Measurements from ENCODE around the gene THADA.

THADA gene

DNA sequence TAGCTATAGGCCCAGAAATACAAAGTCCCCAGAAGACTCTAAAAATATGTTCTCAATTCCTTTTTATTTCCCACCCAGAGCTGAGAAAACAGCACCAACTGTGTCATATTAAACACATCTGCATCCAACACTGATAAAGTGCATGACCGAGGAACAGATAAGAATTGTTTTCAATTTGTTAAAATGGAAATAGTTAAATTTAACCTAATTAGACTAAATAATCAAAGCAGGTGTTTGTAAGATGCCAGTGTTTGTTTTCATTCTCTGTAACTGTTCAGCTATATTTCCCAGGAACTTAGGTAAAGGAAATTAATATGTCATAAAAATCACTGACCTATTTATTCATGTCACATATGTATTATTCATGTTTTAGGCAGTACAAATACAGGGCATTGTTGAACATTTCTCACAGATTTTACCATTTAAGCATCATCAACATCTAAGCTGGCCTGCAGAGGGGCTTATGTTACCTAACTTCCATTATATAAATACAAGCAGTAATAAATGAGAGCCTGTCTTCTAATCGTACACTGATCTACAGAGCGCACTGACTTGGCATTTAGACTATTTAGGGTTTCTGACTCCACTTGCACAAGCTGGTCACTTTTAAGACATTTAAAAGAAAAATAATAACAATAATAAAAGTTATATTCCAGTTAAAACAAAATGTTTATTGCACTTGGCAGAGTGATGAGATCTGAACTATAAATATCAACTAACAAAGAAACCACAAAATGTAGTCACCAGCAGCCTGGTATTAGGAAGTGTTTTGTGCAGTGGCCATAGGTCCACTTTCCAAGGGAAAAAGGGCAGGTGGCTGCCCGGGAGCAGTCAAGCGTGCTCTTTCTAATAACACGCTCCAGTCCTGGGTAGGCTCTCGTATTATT lies 282.8 kb downstream of the THADA start:
- H3K4me1 ChIP-seq = peaks cover 4% of the 10 kb centered on the region
- no peak overlapping the region for H3K9ac ChIP-seq
- peak overlapping the region; percentile 9 for H3K4me2 ChIP-seq (ENCODE audit: low read length)

DNA sequence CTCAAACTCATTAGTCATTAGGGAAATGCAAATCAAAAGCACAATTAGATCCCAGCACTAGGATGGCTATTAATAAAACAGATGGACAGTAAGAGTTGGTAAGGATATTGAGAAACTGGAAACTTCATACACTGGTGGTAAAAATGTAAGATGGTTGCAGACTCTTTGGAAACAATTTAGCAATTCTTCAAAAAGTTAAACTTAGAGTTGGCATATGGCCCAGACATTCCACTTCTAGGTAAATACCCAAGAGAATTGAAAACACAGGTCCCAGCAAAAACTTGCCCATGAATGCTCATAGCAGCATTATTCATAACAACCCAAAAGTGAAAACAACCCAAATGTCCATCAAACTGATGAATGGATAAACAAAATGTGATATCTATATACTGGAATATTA lies 284.6 kb downstream of the THADA start:
- no peak overlapping the region for H2AFZ ChIP-seq
- no peak overlapping the region for H3K27ac ChIP-seq
- H3K9me3 ChIP-seq (ENCODE audit: control insufficient read depth, low read length) = no peaks in the 10 kb centered on the region
- H3K4me2 ChIP-seq (ENCODE audit: low read length) = peak overlapping the region; percentile 51
- H3K27me3 ChIP-seq (ENCODE audit: control insufficient read depth, insufficient read depth, low read length) = no peaks in the 10 kb centered on the region
- TF ChIP-seq, protein P1, sequence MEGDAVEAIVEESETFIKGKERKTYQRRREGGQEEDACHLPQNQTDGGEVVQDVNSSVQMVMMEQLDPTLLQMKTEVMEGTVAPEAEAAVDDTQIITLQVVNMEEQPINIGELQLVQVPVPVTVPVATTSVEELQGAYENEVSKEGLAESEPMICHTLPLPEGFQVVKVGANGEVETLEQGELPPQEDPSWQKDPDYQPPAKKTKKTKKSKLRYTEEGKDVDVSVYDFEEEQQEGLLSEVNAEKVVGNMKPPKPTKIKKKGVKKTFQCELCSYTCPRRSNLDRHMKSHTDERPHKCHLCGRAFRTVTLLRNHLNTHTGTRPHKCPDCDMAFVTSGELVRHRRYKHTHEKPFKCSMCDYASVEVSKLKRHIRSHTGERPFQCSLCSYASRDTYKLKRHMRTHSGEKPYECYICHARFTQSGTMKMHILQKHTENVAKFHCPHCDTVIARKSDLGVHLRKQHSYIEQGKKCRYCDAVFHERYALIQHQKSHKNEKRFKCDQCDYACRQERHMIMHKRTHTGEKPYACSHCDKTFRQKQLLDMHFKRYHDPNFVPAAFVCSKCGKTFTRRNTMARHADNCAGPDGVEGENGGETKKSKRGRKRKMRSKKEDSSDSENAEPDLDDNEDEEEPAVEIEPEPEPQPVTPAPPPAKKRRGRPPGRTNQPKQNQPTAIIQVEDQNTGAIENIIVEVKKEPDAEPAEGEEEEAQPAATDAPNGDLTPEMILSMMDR (IDR thresholded peaks at IDR 0.05) = no peak
- H3K79me2 ChIP-seq = no peaks in the 10 kb centered on the region
- no peak overlapping the region for H3K9ac ChIP-seq
- no peaks in the 10 kb centered on the region for H3K36me3 ChIP-seq (ENCODE audit: control insufficient read depth, insufficient read depth, low read length)
- no peak overlapping the region for H3K4me3 ChIP-seq (ENCODE audit: low read depth, low read length)
- peaks cover 4% of the 10 kb centered on the region for H3K4me1 ChIP-seq

More for the DNA sequence above, 282.8 kb downstream of the THADA start:
- H3K36me3 ChIP-seq (ENCODE audit: control insufficient read depth, insufficient read depth, low read length) = no peaks in the 10 kb centered on the region
- TF ChIP-seq, protein P1 (IDR thresholded peaks at IDR 0.05) = no peak
- H2AFZ ChIP-seq = no peak overlapping the region
- H3K4me3 ChIP-seq (ENCODE audit: low read depth, low read length) = no peak overlapping the region
- H3K27me3 ChIP-seq (ENCODE audit: control insufficient read depth, insufficient read depth, low read length) = no peaks in the 10 kb centered on the region
- H3K9me3 ChIP-seq (ENCODE audit: control insufficient read depth, low read length) = no peaks in the 10 kb centered on the region
- H3K79me2 ChIP-seq = no peaks in the 10 kb centered on the region
- H3K27ac ChIP-seq = no peak overlapping the region

DNA sequence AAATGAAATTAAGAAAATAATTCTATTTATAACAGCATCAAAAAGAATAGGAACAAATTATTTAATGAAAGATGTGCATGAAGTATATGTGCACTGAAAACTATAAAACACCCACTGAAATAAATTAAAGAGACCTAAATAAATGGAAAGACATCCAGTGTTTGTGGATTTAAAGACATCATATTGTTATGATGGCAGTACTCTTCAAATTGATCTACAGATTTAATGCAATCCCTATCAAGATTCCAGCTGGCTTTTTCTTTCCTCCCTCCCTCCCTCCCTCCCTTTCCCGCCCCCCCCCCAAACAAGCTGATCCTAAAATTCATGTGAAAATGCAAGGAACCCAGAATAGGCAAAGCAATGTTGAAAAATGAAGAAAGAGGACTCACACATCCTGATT lies 285.9 kb downstream of the THADA start:
- Histone ChIP-seq H3K27ac (no peak overlapping the region), H3K36me3 (ENCODE audit: control insufficient read depth, insufficient read depth, low read length) (no peaks in the 10 kb centered on the region), H3K4me3 (ENCODE audit: low read depth, low read length) (no peak overlapping the region), H3K4me2 (ENCODE audit: low read length) (no peak overlapping the region), H3K27me3 (ENCODE audit: control insufficient read depth, insufficient read depth, low read length) (no peaks in the 10 kb centered on the region), H2AFZ (no peak overlapping the region), H3K9ac (no peak overlapping the region), H3K9me3 (ENCODE audit: control insufficient read depth, low read length) (no peaks in the 10 kb centered on the region), H3K4me1 (peaks cover 8% of the 10 kb centered on the region), H3K79me2 (no peaks in the 10 kb centered on the region)
- TF ChIP-seq, protein P1 (IDR thresholded peaks at IDR 0.05) = no peak

DNA sequence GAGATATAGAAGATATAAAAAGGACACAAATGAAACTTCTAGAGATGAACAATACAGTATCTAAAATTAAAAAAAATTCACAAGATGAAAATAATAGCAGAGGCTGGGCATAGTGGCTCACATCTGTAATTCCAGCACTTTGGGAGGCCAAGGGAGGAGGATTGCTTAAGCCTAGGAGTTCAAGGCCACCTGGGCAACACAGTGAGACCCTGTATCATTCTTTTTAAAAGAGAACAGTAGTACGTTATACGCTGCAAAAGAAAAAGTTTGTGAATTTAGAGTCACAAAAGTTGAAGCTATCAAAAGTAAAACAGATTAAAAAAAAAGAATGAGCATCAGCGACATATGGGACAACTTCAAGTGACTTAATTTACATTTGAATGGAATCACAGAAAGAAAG lies 287.9 kb downstream of the THADA start:
- Histone ChIP-seq H3K36me3 (ENCODE audit: control insufficient read depth, insufficient read depth, low read length) (no peaks in the 10 kb centered on the region), H3K4me3 (ENCODE audit: low read depth, low read length) (no peak overlapping the region), H3K27ac (no peak overlapping the region), H3K4me2 (ENCODE audit: low read length) (no peak overlapping the region), H3K4me1 (peaks cover 4% of the 10 kb centered on the region), H3K27me3 (ENCODE audit: control insufficient read depth, insufficient read depth, low read length) (no peaks in the 10 kb centered on the region), H3K9ac (no peak overlapping the region), H2AFZ (no peak overlapping the region), H3K79me2 (peaks cover 1% of the 10 kb centered on the region), H3K9me3 (ENCODE audit: control insufficient read depth, low read length) (no peaks in the 10 kb centered on the region)
- TF ChIP-seq, protein P1 (IDR thresholded peaks at IDR 0.05) = no peak

DNA sequence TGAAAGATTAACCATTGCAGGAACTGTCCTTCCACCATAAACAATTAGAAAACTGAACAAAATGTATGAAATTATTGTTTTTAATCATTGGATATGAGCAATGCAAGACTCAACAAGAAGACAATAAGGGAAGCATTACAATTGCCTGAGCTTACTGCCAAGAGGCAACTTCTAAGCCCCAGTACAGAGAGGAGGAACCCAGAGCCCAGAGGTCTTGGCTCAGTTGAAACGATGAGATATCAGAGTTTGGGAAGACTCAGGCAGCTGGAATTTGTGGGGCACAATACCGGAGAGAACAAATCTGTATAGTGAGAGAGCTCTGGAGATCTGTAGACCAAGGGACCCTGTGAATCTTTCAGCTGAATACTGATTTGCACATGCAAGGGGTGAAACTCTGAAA lies 288.8 kb downstream of the THADA start:
- no peaks in the 10 kb centered on the region for H3K36me3 ChIP-seq (ENCODE audit: control insufficient read depth, insufficient read depth, low read length)
- no peak overlapping the region for H3K9ac ChIP-seq
- peaks cover 4% of the 10 kb centered on the region for H3K4me1 ChIP-seq
- H3K27me3 ChIP-seq (ENCODE audit: control insufficient read depth, insufficient read depth, low read length) = no peaks in the 10 kb centered on the region
- no peaks in the 10 kb centered on the region for H3K9me3 ChIP-seq (ENCODE audit: control insufficient read depth, low read length)
- H3K79me2 ChIP-seq = peaks cover 2% of the 10 kb centered on the region
- no peak overlapping the region for H3K4me3 ChIP-seq (ENCODE audit: low read depth, low read length)
- H2AFZ ChIP-seq = no peak overlapping the region
- H3K27ac ChIP-seq = no peak overlapping the region
- no peak overlapping the region for H3K4me2 ChIP-seq (ENCODE audit: low read length)
- TF ChIP-seq, protein P1 (IDR thresholded peaks at IDR 0.05) = no peak

Data from parathyroid adenoma (tissue), 2 donors.